GM18861 (cell line): ENCODE measurements around the gene BRINP3.

ENCODE experiments used
- ATAC-seq: cut with Tn5 transposase; IDR thresholded peaks from one replicate; pipeline ENCODE4 v1.9.1; 2021; ENCODE audit not compliant: unreplicated experiment

Gene BRINP3

GRCh38 chr1:190453550-190453949 lies 24.1 kb downstream of the BRINP3 start:
- ATAC-seq = no peak

GRCh38 chr1:190452272-190452848 lies 25.3 kb downstream of the BRINP3 start:
- no peak for ATAC-seq

- no peak for ATAC-seq
These were observed 33.2 kb downstream of the BRINP3 start for GRCh38 chr1:190444464-190444863.

GRCh38 chr1:190439447-190439846 lies 38.2 kb downstream of the BRINP3 start:
- ATAC-seq = no peak

GRCh38 chr1:190436615-190437014 lies 41.0 kb downstream of the BRINP3 start:
- peak; percentile 53 for ATAC-seq

- ATAC-seq = no peak
These were observed 47.7 kb downstream of the BRINP3 start for GRCh38 chr1:190429932-190430331.

- ATAC-seq = no peak
These were observed 48.5 kb downstream of the BRINP3 start for GRCh38 chr1:190429141-190429540.

GRCh38 chr1:190416239-190416638 lies 61.4 kb downstream of the BRINP3 start:
- no peak for ATAC-seq

GRCh38 chr1:190413142-190413541 lies 64.5 kb downstream of the BRINP3 start:
- ATAC-seq = no peak

- no peak for ATAC-seq
These were observed 74.3 kb downstream of the BRINP3 start for GRCh38 chr1:190403402-190403801.

GRCh38 chr1:190399233-190399632 lies 78.4 kb downstream of the BRINP3 start:
- ATAC-seq = no peak

- ATAC-seq = no peak
These were observed 86.1 kb downstream of the BRINP3 start for GRCh38 chr1:190391582-190391981.

GRCh38 chr1:190377991-190378390 lies 99.7 kb downstream of the BRINP3 start:
- ATAC-seq = no peak

- no peak for ATAC-seq
These were observed 100.4 kb downstream of the BRINP3 start for GRCh38 chr1:190377294-190377693.

GRCh38 chr1:190376044-190376443 lies 101.6 kb downstream of the BRINP3 start:
- no peak for ATAC-seq

GRCh38 chr1:190373705-190374336 lies 103.8 kb downstream of the BRINP3 start:
- ATAC-seq = peak; percentile 56

GRCh38 chr1:190367200-190367599 lies 110.5 kb downstream of the BRINP3 start:
- no peak for ATAC-seq

- no peak for ATAC-seq
These were observed 112.4 kb downstream of the BRINP3 start for GRCh38 chr1:190365283-190365682.

GRCh38 chr1:190353538-190354101 lies 124.0 kb downstream of the BRINP3 start:
- no peak for ATAC-seq

- ATAC-seq = no peak
These were observed 133.2 kb downstream of the BRINP3 start for GRCh38 chr1:190344454-190344853.

- ATAC-seq = no peak
These were observed 138.8 kb downstream of the BRINP3 start for GRCh38 chr1:190338829-190339228.

- no peak for ATAC-seq
These were observed 148.8 kb downstream of the BRINP3 start for GRCh38 chr1:190328871-190329270.

- no peak for ATAC-seq
These were observed 149.3 kb downstream of the BRINP3 start for GRCh38 chr1:190328361-190328760.
